MM.1S (cell line): ENCODE measurements around the gene CDC37L1.

Source experiments
- CTCF ChIP-seq: fragments of 300-600 bp; sonication (generic); IDR thresholded peaks from 2 replicates; pipeline ENCODE4 v1.5.1; 2016; ENCODE audit warnings: antibody characterized with exemption, low read length, mixed read lengths
- EZH2 ChIP-seq: fragments of 300-600 bp; sonication (generic); optimal IDR thresholded peaks from 2 replicates; pipeline ENCODE3; 2017; ENCODE audit warnings: low read depth, mild to moderate bottlenecking, antibody characterized with exemption, low read length, mixed read lengths

DNA sequence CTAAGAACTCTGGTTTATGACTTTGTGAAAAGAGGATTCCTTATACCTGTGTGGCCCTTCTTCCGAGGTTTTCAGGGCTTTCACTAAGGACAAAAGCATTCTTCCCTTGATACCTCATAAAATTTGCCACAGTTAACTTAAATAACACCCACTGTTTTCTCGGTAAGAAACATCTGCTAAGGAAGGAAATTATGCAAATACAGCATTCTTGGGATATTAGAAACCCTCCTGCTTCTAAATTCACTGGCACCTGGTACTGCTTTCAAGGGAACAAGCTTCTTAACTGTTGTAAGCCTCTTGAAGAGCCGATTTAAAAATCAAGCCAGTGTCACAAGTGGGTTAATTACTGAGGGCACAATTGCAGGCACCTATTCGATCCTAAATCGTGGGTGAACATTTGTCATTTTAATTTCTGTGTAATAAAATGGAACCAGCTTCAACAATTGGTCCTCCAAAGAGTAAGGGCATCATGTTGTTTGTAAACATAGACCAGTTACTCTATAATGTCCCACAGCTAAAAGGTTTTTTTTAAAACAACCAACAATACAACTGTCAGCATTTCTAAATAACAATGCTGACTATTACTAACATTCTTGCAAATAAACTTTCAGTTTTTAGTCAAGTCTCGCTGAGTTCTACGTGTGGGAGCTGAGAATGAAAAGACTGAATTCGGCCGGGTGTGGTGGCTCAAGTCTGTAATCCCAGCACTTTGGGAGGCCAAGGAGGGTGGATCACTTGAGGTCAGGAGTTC lies 35.1 kb downstream of the CDC37L1 start:
- TF ChIP-seq EZH2: no peak
- no peak for TF ChIP-seq CTCF
